Superior temporal gyrus (tissue), 1 donor: ENCODE data around the gene MCM7.

ENCODE experiments used
- DNase-seq: peaks from one replicate; pipeline ENCODE4 v3.0.0-alpha.2; 2016; ENCODE audit errors: extremely low spot score

MCM7 gene

DNA sequence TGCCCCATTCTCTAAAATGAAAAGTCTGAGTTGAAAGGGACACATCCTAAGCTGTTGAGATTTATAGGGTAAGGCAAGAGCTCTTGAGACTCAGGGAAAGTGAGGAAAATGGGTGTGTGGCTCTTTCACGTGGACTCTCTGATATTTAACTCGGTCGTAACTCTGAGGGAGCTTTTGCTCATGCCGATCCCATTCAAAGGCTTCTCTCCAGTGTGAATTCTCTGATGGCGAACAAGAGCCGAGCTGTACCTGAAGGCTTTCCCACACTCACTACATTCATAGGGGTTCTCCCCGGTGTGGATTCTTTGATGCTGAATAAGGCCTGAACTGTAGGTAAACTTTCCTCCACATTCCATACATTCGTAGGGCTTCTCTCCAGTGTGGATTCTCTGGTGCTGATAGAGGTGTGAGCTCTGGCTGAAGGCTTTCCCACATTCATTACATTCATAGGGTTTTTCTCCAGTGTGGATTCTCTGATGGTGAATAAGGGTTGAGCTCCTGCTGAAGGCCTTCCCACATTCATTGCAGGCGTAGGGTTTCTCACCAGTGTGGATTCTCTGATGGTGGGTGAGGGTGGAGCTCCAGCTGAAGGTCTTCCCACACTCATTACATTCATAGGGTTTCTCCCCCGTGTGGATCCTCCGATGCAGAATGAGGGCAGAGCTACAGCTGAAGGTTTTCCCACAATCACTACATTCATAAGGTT lies 30.0 kb downstream of the MCM7 start:
- no peak for DNase-seq

- DNase-seq: no peak
These were observed 31.2 kb downstream of the MCM7 start for GRCh38 chr7:100069991-100070390.

GRCh38 chr7:100066953-100067352 lies 34.2 kb downstream of the MCM7 start:
- peak; percentile 27 for DNase-seq

GRCh38 chr7:100065452-100066186 lies 35.6 kb downstream of the MCM7 start:
- DNase-seq: no peak

DNA sequence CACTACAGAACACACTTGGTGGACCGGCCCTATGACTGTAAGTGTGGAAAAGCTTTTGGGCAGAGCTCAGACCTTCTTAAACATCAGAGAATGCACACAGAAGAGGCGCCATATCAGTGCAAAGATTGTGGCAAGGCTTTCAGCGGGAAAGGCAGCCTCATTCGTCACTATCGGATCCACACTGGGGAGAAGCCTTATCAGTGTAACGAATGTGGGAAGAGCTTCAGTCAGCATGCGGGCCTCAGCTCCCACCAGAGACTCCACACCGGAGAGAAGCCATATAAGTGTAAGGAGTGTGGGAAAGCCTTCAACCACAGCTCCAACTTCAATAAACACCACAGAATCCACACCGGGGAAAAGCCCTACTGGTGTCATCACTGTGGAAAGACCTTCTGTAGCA lies 37.0 kb downstream of the MCM7 start:
- DNase-seq: no peak

GRCh38 chr7:100063376-100063775 lies 37.8 kb downstream of the MCM7 start:
- no peak for DNase-seq

DNA sequence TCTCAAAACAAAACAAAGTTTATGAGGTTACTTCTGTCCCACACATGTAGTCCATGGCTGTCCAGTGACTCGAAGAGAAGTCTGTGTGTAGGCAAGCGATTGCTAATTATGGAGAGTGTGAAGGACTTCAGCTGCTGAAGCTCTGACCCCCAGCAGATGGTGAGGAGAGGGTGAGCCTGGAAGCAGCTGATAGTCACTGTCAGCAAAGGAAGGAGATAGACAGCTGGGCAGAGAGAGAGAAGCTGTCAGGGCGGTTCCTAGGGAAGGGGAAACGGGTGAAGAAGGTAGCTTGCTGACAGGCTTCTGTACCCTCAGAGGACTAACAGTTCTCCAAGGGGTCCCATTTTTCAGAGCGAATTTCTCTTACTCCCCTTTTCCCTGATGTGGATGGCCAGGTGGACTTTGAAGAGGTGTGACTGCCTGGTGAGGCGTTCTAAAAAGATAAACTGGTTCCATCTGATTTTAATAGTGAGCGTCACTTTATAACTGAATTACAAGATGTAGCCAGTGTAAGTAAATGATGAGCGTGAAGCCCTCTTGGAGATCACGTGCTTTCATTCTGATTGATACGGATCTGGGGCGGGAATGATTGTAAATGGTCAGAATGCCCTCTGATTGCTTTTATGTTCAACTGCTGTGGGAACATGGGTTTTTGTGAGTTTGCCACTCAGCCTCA lies 39.5 kb downstream of the MCM7 start:
- DNase-seq: no peak

DNA sequence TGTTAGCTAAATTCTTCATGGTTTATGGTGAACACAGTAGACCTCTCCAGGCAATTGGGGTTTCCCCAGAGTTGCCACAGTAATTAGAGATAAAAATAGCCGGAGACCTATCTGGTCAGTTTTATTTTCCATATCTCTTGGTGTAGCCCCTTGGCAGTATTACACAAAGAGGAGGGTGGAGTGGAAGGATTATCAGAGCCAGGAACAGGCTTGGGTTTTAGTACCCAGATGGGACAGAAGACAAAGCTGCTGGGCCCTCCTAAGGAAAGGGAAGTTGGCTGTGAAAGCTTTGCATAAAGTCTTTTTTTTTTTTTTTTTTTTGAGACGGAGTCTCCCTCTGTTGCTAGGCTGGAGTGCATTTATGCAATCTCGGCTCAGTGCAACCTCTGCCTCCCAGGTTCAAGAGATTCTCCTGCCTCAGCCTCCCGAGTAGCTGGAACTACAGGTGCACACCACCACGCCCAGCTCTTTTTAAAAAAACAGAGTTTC lies 41.9 kb downstream of the MCM7 start:
- no peak for DNase-seq

DNA sequence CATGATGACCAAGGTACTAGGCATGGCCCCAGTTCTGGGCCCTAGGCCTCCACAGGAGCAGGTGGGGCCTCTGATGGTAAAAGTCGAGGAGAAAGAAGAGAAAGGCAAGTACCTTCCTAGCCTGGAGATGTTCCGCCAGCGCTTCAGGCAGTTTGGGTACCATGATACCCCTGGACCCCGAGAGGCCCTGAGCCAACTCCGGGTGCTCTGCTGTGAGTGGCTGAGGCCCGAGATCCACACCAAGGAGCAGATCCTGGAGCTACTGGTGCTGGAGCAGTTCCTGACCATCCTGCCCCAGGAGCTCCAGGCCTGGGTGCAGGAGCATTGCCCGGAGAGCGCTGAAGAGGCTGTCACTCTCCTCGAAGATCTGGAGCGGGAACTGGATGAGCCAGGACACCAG lies 44.2 kb downstream of the MCM7 start:
- DNase-seq: no peak

- peak; percentile 95 for DNase-seq
These were observed 48.0 kb downstream of the MCM7 start for GRCh38 chr7:100053215-100053614.

DNA sequence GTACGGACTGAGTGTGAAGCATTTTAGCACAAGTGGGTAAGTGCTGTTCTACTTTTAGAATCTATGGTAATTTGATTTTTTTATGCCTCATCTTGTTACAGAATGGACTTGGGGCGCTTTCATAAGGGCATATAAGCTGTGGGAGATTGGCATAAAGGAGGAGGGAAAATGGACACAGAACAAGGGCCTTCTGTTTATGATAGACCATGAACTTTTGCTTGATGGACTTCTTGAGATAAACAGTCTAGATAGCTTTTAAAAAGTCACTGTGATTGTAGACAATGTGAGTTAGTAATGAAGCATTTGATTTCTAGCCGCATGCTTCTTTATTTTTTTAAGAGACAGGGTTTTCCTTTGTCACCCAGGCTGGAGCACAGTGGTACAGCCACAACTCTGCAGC lies 49.6 kb downstream of the MCM7 start:
- DNase-seq: no peak

DNA sequence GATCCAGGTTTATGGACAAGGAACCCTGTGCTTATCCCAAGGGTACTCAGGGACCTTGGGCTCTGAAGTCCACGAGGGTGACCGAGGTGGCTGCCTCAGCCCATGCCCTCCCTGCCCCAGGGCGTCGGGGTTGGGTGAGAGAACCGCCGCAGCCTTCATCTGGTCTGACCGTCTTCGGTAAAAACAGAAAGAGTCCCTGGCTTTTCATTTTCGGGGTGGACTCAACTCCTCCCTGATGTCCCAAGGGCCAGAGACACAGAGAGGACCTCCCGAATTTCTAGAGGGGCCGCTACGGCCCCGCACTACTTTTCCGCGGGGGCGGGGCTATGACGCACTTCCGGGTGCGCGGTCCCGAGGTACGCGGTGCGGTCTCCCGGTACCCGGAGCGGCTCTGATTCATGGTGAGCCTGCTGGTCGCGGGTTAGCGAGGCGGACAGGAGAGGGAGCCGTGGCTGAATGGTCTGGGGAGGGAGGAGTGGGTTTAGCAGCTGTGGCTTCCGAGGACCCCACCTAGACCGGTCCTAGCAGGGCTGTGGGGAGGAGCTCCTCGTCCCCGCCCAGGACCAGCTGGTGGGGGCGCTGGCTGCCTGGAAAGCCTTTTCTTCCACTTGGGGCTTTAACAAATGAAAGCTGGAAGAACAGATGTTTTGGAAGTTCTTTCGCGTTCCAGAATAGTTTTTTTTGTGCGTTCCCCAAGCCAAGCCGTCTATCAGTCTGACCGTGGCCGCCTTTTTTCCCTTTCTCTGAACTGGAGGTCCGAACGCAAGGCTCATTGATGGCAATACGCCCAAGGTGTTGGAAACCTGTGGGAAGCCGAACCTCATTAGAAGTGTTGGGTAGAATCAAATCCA lies 51.5 kb downstream of the MCM7 start, which contains the start of gene ZSCAN21:
Gene ZSCAN21, plus strand, starts transcription at position 334 of the 851 bp plus-strand sequence. CDS start 7,233 bp downstream, outside the sequence.
- DNase-seq: peak; percentile 89

GRCh38 chr7:100048680-100049079 lies 52.5 kb downstream of the MCM7 start:
- no peak for DNase-seq

DNA sequence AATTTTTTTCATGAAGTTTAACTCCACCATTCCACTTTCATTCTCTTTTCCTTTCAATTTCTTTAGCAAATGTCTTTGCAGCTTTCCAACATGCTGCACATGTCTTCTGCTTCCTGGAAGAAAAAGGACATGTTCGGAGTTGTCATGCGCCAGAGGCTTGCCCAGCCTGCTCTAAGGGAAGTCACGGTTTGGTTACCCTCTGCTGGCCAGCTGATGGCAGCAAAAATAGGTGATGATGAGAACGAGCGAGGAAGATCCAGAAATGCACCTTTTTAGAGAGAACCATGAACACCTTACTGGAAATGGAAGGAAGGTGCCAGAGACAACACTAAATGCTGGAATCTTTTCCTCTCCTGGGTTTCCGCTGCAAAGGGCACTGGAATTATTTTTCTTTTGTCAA lies 56.5 kb downstream of the MCM7 start:
- DNase-seq: no peak
